ENCODE data around the gene MAD1L1. TPM values are rescaled to one million over a fixed set of nuclear protein-coding genes. Genes with fewer than 3 reads are reported as not detected.

Gene MAD1L1
- total and polyA plus RNA-seq, 2 of the 4 experiments (the other 2 are of a cell fraction) = 29.0 to 40.9 TPM

DNA sequence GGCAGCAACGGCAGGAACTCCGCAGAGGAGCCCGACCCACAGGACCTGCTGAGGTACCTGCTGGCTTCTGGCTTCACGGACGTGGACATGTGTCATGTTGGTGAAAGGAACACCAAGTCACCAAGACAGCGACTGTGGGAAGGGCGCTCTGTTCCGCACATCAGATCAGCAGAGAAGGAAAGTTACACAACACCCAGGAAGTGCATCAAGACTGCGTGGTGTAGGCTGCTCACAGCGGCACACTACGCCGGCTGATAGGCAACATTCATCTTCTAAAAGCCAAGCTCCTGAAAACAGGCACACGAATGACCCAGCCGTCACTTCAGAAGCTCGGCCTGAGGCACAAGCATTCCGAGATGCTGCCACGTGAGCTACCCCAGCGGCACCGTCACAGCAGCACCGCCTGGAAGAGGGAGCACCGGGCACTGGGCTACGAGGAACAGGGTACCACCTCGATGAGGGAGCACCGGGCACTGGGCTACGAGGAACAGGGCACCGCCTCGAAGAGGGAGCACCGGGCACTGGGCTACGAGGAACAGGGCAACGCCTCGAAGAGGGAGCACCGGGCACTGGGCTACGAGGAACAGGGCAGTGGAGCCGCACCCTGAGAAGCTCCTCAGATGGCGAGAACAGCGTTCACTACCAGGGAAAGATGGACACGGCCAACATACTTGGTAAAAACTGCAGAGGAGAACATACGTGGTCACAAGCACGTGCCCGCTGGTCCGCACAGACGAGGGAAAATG is 86.7 kb downstream of the MAD1L1 start:
- intact Hi-C loops (cut with micrococcal nuclease) (no loop called here), in situ Hi-C loops (cut with MboI; ENCODE audit: low sequenced_read_pairs) (no loop called here), dilution Hi-C loops (cut with HindIII; ENCODE audit: low sequenced_read_pairs, unreplicated experiment) (no loop called here)
- CTCF ChIA-PET = no interaction called here
- no peak overlapping the region for H2AK5ac ChIP-seq (ENCODE audit: low read depth, low read length)
- no peak overlapping the region for H4K8ac ChIP-seq (ENCODE audit: low read depth in 2 of 2, low read length in 2 of 2)
- H3K9me1 ChIP-seq (ENCODE audit: insufficient read depth, low read length) = 0 out of 2 replicates have a peak, but pooled peaks cover 7% of the 10 kb centered on the region
- H2BK15ac ChIP-seq (ENCODE audit: low read depth, low read length) = no peak overlapping the region
- no peak overlapping the region for H4K91ac ChIP-seq (ENCODE audit: insufficient read depth, low read depth, low read length)
- H3K4ac ChIP-seq (ENCODE audit: low read depth, low read length) = no peak overlapping the region
- no peak overlapping the region for H3K4me2 ChIP-seq (ENCODE audit: low read depth, low read length)
- 96% methylated on average over 23 of the region's 42 CpGs; no CpG with 5 or more reads in 1 of the 2 experiments for WGBS, 2 experiments (ENCODE audit: extremely low coverage in 2 of 2, insufficient read length in 1 of 2)
- H3K4me1 ChIP-seq (ENCODE audit: control insufficient read depth, insufficient read depth, low read length) = no peaks in the 10 kb centered on the region
- no peak overlapping the region for H3K23ac ChIP-seq (ENCODE audit: low read depth, low read length)
- H4K20me1 ChIP-seq (ENCODE audit: insufficient read depth, low read length) = peaks cover 8% of the 10 kb centered on the region; the same call in 1 of the 2 replicates
- H3K4me3 ChIP-seq (ENCODE audit: insufficient read depth, low read depth, low read length) = no peak overlapping the region
- POLR2A ChIA-PET (ENCODE audit: unreplicated experiment) = no interaction called here
- H2AK9ac ChIP-seq (replicated peaks; ENCODE audit: low read depth, low read length, poor library complexity) = no peak overlapping the region
- no peak overlapping the region for H2BK120ac ChIP-seq (ENCODE audit: low read depth, low read length)
- no peak for DNase-seq
- H3K36me3 ChIP-seq (ENCODE audit: control insufficient read depth, insufficient read depth, low read length) = peaks cover 18% of the 10 kb centered on the region; the same call in 1 of the 2 replicates
- BruUV-seq (replicated peaks) = no TSS peak
- no peaks in the 10 kb centered on the region for H3K27me3 ChIP-seq (ENCODE audit: control insufficient read depth, insufficient read depth, low read length)
- H2BK5ac ChIP-seq (ENCODE audit: low read depth, low read length, poor library complexity, severe bottlenecking) = no peak overlapping the region
- H3K79me1 ChIP-seq (ENCODE audit: low read depth in 1 of 2, low read length in 2 of 2) = peaks cover 0 to 13% of the 10 kb centered on the region in 2 experiments; a peak in 2 of 4 replicates
- H3K14ac ChIP-seq (replicated peaks; ENCODE audit: low read depth, low read length) = no peak overlapping the region
- H3K9me3 ChIP-seq (ENCODE audit: control insufficient read depth, insufficient read depth, low read length) = no peaks in the 10 kb centered on the region
- no peak overlapping the region for H2AFZ ChIP-seq (replicated peaks; ENCODE audit: low read length, poor library complexity)
- no peak for ATAC-seq (ENCODE audit: low read depth)
- TF ChIP-seq MAZ (IDR thresholded peaks at IDR 0.05; ENCODE audit: borderline replicate concordance, low read depth, low read length) (no peak), MXI1 (IDR thresholded peaks at IDR 0.05; ENCODE audit: borderline replicate concordance, low read depth, low read length) (no peak), MAFK (IDR thresholded peaks at IDR 0.05; ENCODE audit: low read depth, low read length) (no peak), RFX5 (IDR thresholded peaks at IDR 0.05; ENCODE audit: low read depth, low read length) (no peak), POLR2A (IDR thresholded peaks at IDR 0.05; ENCODE audit: low read depth, low read length) (no peak), USF2 (IDR thresholded peaks at IDR 0.05; ENCODE audit: low read depth, low read length) (no peak), FOS (IDR thresholded peaks at IDR 0.05; ENCODE audit: low read depth, low read length) (no peak), SMC3 (IDR thresholded peaks at IDR 0.05; ENCODE audit: low read depth, low read length) (no peak), RAD21 (IDR thresholded peaks at IDR 0.05; ENCODE audit: low read length) (no peak), BHLHE40 (IDR thresholded peaks at IDR 0.05; ENCODE audit: low read depth, low read length) (no peak), CEBPB (IDR thresholded peaks at IDR 0.05; ENCODE audit: low read depth, low read length) (no peak), CHD1 (IDR thresholded peaks at IDR 0.05; ENCODE audit: low read depth, low read length) (no peak), NFE2L2 (IDR thresholded peaks at IDR 0.05; ENCODE audit: low read depth, low read length) (no peak), CTCF (conservative IDR thresholded peaks at IDR 0.05; ENCODE audit: low read depth, low read length) (no peak)
- TF ChIP-seq, protein P1, sequence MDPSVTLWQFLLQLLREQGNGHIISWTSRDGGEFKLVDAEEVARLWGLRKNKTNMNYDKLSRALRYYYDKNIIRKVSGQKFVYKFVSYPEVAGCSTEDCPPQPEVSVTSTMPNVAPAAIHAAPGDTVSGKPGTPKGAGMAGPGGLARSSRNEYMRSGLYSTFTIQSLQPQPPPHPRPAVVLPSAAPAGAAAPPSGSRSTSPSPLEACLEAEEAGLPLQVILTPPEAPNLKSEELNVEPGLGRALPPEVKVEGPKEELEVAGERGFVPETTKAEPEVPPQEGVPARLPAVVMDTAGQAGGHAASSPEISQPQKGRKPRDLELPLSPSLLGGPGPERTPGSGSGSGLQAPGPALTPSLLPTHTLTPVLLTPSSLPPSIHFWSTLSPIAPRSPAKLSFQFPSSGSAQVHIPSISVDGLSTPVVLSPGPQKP (IDR thresholded peaks at IDR 0.05; ENCODE audit: borderline replicate concordance, low read depth, low read length) = no peak
- no peak overlapping the region for H4K5ac ChIP-seq (ENCODE audit: low read depth, low read length)
- no peak overlapping the region for H3K56ac ChIP-seq (ENCODE audit: extremely low read depth, insufficient read depth, low read length)
- no peak overlapping the region for H3K9ac ChIP-seq (ENCODE audit: low read depth, low read length)
- no peak overlapping the region for H2BK20ac ChIP-seq (ENCODE audit: low read depth, low read length)
- H3K18ac ChIP-seq (ENCODE audit: low read depth, low read length) = no peak overlapping the region
- no peak overlapping the region for H3K27ac ChIP-seq (ENCODE audit: insufficient read depth, low read length)
